Measurements from ENCODE around the gene NRCAM.

The NRCAM gene

DNA sequence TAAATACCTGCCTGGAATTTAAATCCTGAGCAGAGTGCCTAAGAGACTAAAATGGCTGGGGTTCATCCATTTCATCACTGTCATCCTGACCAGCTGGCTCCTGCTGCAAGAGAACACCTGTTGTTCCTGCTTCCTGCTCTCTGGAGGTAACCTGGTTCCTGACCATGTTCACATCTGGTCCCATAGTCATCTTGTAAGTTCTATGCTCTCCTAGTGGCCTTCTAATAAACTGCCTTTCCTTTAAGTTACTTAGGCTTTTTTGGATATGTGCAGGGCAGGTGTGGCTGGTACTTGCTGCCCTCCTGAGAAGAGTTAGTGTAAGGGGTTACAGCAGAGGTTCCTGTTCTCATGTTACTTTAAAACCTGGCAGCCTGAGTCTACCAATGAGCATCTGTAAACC lies 80.0 kb downstream of the NRCAM start:
- TF ChIP-seq, protein P1, sequence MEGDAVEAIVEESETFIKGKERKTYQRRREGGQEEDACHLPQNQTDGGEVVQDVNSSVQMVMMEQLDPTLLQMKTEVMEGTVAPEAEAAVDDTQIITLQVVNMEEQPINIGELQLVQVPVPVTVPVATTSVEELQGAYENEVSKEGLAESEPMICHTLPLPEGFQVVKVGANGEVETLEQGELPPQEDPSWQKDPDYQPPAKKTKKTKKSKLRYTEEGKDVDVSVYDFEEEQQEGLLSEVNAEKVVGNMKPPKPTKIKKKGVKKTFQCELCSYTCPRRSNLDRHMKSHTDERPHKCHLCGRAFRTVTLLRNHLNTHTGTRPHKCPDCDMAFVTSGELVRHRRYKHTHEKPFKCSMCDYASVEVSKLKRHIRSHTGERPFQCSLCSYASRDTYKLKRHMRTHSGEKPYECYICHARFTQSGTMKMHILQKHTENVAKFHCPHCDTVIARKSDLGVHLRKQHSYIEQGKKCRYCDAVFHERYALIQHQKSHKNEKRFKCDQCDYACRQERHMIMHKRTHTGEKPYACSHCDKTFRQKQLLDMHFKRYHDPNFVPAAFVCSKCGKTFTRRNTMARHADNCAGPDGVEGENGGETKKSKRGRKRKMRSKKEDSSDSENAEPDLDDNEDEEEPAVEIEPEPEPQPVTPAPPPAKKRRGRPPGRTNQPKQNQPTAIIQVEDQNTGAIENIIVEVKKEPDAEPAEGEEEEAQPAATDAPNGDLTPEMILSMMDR (IDR thresholded peaks at IDR 0.05; ENCODE audit: low read depth, low read length): no peak
- in situ Hi-C loops (cut with HindIII; ENCODE audit: low sequenced_read_pairs): no loop called here
- DNase-seq (ENCODE audit: low read depth, low spot score): no peak
- H3K4me3 ChIP-seq (ENCODE audit: low read depth, low read length): no peak overlapping the region

DNA sequence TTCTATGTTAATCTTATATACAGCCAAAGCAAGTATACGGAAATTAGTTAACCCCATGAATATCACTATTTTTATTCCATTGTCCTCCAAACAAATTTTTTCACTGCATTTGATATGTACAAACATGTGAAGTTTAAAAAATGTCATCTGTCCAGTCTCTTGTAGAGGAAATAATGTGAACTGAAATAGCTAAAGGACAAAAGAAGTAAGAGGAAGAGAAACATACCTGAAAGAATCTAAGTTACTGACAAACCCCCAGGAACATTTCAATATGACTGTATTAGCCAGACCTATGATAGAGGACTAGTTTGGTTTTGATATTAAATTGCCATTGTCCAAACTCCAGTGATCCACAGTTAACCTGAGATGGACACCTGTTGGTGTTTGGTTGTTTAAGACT lies 80.6 kb downstream of the NRCAM start:
- no peak overlapping the region for H3K4me3 ChIP-seq (ENCODE audit: low read depth, low read length)
- no peak for DNase-seq (ENCODE audit: low read depth, low spot score)
- TF ChIP-seq, protein P1 (IDR thresholded peaks at IDR 0.05; ENCODE audit: low read depth, low read length): no peak
- in situ Hi-C loops (cut with HindIII; ENCODE audit: low sequenced_read_pairs): no loop called here

DNA sequence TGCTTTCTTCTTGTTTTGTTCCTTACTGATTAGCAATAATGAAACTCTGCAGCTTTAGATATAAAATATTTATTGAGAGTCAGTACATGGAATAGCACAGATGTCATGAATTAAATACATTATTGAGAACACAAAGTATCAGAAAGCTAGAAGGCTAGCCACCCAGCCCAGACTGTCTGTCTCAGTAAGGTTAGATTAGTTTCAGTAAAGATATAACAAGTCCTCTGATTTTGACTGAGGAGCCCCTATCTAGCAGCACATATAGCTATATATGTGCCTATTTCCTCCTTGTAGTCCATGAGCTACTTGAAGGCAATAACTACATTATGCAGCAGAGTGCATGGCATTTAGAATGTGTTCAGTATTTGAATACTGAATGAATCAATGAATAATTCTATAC lies 81.3 kb downstream of the NRCAM start:
- TF ChIP-seq, protein P1 (IDR thresholded peaks at IDR 0.05; ENCODE audit: low read depth, low read length): no peak
- no peak overlapping the region for H3K4me3 ChIP-seq (ENCODE audit: low read depth, low read length)
- in situ Hi-C loops (cut with HindIII; ENCODE audit: low sequenced_read_pairs): no loop called here
- DNase-seq (ENCODE audit: low read depth, low spot score): no peak

DNA sequence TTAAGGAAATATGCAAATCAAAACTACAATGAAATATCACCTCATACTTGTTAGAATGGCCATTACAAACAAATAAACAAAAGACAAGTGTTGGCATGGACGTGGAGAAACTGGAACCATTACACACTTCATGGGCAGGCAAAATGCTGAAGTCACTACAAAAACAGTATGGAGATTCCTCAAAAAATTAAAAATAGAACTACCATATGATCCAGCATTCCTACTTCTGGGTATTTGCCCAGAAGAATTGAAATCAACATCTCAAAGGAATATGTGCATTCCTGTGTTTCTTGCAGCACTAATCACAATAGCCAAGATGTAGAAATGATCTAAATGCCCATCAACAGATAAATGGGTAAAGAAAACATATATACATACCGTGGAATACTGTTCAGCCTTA lies 83.6 kb downstream of the NRCAM start:
- in situ Hi-C loops (cut with HindIII; ENCODE audit: low sequenced_read_pairs): no loop called here
- no peak overlapping the region for H3K4me3 ChIP-seq (ENCODE audit: low read depth, low read length)
- no peak for DNase-seq (ENCODE audit: low read depth, low spot score)
- TF ChIP-seq, protein P1 (IDR thresholded peaks at IDR 0.05; ENCODE audit: low read depth, low read length): no peak

DNA sequence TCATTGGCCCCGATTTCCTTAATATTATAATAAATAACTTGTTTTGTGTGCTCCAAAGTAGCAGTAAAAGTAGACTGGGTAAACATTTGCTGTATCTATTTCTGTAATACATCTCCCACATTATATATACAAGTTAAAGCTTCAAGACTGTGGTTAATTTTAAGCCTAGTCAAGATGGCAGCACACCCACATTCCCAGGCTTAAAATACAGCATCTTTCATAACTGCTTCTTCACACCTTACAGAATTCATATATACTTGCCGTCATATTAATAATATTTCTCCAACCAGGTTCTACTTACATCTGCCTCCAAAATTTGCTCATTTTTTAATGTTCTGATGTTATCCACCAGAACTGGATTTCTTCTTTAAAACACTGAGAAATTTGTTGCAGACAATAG lies 85.6 kb downstream of the NRCAM start:
- H3K4me3 ChIP-seq (ENCODE audit: low read depth, low read length): no peak overlapping the region
- in situ Hi-C loops (cut with HindIII; ENCODE audit: low sequenced_read_pairs): no loop called here
- no peak for DNase-seq (ENCODE audit: low read depth, low spot score)
- TF ChIP-seq, protein P1 (IDR thresholded peaks at IDR 0.05; ENCODE audit: low read depth, low read length): no peak

DNA sequence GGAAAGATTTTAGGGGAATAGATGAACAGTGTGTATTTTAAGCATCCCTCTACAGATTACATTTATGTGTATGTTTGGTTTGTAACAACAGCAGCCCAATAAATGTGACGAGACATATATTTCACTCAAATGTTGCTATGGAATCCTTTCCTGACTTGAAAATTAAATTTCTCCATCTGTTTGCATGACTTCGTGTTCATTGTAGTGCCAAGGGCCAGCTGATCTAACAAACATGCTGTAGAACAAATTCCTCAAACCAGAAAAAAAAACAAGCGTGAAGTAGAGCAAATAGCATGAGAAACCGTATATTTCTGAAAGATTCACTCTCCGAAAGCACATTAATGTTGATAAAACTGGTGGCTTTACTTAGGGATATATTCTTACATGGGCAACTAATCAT lies 87.8 kb downstream of the NRCAM start:
- TF ChIP-seq, protein P1 (IDR thresholded peaks at IDR 0.05; ENCODE audit: low read depth, low read length): no peak
- H3K4me3 ChIP-seq (ENCODE audit: low read depth, low read length): no peak overlapping the region
- in situ Hi-C loops (cut with HindIII; ENCODE audit: low sequenced_read_pairs): no loop called here
- no peak for DNase-seq (ENCODE audit: low read depth, low spot score)

DNA sequence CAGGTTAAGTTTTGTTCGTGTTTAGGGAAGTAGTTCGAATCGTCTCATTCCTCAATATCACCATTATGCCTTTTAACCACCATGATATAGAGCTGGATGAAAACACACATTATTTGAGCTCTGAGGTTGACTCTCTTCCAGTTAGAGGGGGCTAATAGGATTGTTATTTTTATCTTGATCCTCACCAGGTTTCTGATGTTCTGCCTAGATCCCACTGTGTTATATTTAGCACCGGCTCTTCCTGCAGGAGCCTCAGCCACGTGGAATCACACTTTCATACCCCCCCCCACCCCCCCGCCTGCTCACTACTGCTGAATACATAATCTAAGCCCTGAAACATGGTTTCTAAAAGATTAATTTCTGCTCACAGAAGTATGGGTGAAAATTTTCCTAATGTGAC lies 88.3 kb downstream of the NRCAM start:
- in situ Hi-C loops (cut with HindIII; ENCODE audit: low sequenced_read_pairs): no loop called here
- TF ChIP-seq, protein P1 (IDR thresholded peaks at IDR 0.05; ENCODE audit: low read depth, low read length): no peak
- H3K4me3 ChIP-seq (ENCODE audit: low read depth, low read length): no peak overlapping the region
- no peak for DNase-seq (ENCODE audit: low read depth, low spot score)
